GM21447 (cell line): Measurements from ENCODE around the gene PAK1.
"Not testable (repeated sequence)": the region's sequence is repeated elsewhere in the genome, so short reads cannot be mapped to it uniquely, and the experiment has no call there.

ENCODE experiments used
- ATAC-seq: cut with Tn5 transposase; IDR thresholded peaks from one replicate; pipeline ENCODE4 v1.9.1; 2021; ENCODE audit not compliant: unreplicated experiment

PAK1 gene

DNA sequence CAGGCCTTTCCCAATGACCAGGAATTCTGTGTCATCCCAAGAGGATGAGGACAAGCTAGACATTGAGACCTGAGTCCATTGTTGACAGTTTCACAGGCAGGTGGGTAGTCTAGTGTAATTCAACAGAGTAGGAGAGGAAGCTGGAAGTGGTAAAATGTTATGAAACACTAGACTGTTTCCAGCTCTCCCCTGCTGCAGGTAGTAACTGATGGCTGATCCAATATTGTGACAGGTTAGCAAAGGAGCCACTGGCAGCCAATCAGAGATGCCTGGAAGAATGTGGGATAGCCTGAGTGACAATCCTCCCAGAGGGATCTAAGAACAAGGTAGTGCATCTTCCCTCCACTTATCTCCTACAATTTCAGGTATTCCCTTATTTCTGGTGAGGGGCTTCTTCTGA lies 161.8 kb downstream of the PAK1 start:
- no peak for ATAC-seq

DNA sequence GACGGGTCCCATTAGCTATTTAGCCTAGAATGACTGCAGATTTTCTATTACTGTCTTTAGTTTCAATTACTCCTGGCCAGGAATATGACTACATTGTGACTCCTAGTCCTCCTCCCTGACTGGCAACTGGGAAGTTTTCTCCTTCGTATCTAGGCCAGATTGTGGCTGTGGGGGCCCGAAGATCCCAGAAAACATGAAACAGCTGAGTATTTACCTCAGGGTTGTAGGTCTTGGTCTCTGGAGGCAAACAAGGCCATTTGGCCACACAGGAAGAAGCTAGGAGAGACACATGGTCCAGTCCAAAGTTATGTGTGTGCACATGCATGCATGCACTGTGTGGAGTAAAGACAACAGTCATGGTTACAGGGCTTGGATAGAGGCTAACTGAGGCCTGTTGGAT lies 162.2 kb downstream of the PAK1 start:
- ATAC-seq = no peak

DNA sequence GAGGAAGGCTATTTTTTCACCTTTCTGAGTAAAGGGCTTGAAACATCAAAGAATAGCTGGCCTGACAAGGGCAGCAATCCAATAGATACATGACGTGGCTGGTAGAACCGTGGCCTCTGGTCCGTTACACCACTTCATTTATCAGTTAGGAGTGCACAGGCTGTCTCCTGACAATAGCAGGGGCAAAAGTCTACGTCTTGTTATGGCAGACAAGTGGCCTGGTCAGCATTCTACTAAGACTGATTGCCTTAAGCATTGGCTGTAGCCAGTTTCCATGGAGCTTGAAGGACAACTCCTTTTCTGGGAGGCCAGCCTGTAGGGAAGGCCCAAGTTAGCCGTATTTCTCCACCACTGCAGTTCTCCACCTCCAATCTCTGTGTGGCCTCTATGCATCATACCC lies 163.2 kb downstream of the PAK1 start:
- no peak for ATAC-seq

DNA sequence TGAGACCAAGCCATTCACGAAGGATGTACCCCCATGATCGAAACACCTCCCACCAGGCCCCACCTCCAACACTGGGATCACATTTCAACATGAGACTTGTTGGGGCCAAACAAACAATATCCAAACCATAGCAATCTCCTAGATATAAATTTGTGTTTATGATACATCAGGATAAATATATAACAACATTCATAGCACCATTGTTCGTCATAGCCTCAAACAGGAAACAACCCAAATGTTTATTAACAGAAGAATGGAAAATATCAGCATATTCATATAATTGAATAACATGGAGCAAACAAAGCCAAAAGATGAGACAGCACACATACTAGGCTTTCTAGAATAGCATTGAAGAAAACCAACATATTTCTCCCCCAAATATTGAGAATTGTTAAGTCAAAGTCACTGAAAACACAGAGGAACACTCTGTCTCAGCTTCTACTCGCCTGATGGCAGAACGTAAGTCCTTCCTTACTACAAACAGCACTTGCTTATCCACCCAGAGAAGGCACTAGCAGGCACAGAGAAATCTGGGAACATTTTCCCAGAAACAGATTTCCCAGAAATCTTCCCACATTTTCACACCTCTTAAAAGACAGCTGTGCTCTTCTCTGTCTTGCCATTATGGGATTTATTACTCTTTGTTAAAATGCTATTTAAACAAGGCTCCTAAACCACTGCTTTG lies 164.4 kb downstream of the PAK1 start:
- ATAC-seq = no peak

DNA sequence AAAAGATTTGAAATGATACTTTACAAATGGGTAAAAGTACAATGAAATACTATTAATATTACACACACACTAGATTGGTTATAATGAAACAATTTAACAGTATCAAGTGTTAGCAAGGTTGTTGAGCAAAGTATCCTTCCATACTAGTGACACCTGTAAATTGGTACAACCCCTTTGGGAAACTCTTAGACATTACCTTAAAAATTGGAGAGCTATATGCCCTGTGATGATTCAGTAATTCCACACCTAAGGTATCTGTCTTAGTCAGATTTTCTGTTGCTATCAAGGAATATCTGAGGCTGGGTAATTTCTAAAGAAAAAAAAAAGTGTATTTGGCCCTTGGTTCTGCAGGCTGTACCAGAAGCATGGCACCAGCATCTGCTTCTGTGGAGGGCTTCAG lies 165.1 kb downstream of the PAK1 start:
- no peak for ATAC-seq

DNA sequence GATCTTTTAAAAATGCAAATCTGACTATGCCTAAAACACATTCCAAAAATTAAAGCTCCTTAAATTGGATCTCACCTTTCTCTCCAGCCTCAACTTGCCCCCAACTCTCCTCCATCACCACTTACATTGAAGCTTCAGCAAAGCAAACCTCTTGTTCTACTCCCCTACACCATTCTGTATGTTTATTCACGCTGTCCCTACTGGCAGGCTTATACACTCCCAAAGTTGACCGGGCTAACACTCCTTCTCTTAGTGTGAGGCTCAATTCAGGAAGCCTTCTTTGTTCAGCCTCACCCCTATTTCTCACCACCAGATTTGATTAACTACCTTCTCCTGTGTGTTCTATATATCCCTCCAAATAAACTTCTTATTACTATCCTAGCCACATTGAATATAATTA lies 170.6 kb downstream of the PAK1 start:
- ATAC-seq = no peak

DNA sequence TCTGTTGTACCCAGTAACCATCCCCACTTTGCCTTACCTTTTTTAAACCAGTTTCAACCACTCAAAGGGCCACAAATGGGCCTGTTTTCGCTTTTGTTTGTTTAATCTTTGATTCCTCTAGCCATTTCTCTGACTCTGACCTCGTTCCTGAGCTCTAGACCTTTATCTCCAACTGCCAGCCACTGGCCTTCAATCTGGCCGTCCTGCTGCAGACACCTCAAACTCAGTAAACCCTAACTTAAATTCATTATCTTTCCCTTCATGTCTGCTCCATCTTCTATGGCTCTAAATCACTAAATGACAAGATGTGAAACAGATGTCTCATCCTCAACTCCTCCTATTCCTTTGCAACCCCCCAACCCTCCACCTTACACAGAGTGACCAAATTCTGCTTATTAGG lies 171.1 kb downstream of the PAK1 start:
- ATAC-seq = no peak

DNA sequence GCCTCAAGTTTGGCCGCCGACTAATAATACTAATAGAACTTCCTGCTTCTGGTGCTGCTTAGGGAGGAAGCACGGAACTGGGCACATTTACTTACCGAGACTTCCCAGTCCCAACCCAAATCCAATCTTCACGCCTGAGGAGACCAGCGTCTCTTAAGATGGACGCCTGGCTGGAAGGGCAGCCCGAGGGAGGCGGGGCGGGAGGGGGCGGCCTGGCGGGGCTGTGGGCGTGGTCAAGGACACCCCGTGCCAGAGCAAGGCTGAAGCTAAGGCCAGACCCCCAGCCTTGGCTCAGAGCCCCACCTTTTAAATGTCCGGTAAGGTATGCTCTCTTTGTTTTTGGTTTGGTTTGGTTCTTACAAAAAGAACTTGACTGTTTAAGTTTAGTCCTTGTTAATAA lies 172.4 kb downstream of the PAK1 start, which contains the start of gene GDPD4:
Gene GDPD4 (minus strand): TSS at position 177 of the 400 bp plus-strand sequence. CDS start 16,549 bp downstream, outside the sequence.
- no peak for ATAC-seq

DNA sequence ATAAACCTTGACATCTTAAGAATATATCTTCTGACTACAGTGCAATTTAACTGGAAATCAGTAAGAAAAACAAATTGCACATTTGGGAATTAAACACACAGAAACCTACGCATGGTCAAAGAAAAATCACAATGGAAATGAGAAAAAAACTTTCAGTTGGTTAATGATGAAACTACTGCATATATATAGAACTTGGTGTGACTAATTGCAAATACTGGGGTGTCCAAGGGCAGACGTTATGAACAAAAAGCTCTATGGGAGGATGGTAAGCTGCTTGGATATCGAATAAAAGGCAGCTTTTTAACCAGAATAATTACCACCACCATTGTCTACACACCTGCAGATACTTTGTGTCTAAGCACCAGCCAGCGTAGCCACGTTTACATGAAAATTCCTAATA lies 173.2 kb downstream of the PAK1 start:
- no peak for ATAC-seq

DNA sequence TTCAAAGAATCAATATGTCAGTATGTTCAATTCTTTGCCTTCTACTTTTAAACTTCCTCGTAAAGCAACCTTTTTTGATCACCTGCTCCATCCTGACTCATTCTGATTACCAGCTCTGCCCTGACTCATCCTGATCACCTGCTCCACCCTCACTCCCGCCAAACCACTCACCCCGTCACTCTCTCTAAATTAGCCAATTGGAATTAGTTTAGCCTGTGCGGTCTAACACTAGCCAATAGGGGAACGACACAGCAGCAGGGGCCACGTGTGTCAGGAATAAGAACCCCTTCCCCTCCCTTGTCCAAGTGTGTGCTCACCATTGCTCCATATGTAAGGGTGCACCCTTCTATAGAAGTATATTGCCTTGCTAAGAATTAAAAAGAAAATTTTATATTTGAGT lies 173.9 kb downstream of the PAK1 start:
- not testable (repeated sequence) for ATAC-seq

DNA sequence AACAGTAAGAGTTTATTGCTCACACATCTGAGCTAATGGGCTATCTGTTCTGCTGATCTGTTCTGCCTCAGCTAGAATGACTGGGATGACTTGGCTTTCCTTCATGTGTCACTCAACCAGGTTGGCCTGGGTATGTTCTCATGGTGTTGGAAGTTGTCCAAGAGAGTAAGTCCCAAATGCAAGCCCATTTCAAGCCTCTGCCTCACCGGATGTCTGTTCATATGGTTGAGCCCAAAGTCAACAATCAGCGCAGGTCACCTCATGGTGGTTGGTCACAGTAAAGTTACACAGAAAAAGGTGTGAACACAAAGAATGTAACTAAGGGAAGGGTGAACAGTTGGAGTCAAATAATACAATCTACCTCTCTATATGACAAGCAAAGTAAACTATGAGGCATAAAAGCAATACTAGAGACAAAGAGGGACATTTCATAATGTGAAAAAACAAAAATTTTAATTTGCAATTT lies 174.3 kb downstream of the PAK1 start:
- no peak for ATAC-seq

DNA sequence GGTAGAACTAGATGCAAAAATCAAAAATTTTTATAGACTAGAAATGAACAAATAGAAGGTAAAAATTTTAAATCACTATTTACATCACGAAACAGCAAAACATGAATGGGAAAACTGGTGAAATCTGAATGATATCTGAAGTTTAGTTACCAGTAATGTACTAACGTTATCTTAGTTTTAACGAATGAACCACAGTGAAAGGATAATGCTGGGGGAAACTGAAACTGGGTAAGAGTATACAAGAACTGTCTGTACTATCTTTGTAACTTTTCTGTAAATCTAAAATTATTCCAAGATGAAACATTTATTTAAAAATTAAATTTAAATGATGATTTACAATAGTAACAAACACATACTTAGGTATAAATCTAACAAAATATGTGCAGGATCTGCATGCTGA lies 179.9 kb downstream of the PAK1 start:
- no peak for ATAC-seq

DNA sequence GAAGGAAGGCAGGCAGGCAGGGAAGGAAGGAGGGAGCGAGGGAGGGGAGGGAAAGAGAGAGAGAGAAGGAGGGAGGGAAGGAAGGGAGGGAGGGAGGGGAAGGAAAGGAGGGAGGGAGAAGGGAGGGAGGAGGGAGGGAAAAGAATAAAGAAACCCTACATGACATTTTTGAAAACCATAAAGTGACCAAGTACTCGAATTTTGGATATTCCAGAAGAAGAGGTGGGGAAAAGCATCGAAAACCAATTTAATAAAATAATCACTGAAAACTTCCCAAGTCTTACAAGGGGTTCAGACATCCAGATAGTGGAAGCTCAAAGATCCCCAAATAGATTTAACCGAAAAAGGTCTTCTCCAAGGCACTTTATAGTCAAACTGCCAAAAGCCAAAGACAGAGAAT lies 184.2 kb downstream of the PAK1 start:
- no peak for ATAC-seq

DNA sequence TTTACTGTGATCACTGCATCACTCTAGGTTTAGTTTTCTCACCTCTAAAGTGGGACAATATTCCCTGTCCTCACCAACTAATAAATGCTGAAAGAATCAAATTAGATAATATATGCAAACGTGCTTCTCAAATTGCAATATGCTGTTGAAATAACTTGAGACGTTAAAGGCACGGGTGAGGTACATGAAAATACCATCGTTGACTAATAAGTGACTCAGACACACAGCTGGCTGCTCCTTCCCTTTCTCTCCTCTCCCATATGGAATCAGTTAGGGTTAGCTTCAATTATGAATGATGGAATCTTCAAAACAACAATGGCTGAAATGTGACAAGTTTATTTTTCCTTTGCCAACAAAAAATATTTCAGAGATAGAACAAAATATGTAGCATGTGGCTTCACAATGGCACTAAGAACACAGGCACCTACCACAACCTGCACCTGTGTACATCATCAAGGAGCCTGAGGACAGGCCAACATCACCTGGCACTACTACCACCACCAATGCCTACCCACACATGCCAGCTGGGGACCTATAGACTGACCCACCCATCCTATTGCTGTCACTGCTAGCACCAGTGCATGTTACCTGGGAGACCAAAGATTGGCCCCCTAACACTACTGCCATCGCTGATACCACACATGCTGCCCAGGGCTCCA lies 186.2 kb downstream of the PAK1 start:
- ATAC-seq = no peak

DNA sequence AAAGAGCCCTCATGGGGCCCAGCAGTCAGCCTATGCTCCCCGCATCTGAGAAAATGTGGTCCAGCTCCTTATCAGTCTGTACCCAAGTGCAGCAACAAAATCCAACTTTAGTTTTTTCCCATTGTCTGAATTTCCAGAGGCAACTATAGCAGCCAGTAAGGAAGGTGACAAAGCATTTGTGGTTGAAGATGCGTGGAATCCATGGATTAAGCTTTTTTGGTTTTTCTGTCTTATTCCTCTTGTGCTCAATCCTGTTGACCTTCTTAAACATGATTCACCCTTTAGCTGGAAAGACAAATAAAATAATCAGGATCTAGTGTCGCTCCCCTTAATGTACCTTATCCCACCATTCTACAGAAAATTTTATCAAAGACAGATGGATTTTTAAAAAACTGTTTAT lies 186.8 kb downstream of the PAK1 start:
- no peak for ATAC-seq

DNA sequence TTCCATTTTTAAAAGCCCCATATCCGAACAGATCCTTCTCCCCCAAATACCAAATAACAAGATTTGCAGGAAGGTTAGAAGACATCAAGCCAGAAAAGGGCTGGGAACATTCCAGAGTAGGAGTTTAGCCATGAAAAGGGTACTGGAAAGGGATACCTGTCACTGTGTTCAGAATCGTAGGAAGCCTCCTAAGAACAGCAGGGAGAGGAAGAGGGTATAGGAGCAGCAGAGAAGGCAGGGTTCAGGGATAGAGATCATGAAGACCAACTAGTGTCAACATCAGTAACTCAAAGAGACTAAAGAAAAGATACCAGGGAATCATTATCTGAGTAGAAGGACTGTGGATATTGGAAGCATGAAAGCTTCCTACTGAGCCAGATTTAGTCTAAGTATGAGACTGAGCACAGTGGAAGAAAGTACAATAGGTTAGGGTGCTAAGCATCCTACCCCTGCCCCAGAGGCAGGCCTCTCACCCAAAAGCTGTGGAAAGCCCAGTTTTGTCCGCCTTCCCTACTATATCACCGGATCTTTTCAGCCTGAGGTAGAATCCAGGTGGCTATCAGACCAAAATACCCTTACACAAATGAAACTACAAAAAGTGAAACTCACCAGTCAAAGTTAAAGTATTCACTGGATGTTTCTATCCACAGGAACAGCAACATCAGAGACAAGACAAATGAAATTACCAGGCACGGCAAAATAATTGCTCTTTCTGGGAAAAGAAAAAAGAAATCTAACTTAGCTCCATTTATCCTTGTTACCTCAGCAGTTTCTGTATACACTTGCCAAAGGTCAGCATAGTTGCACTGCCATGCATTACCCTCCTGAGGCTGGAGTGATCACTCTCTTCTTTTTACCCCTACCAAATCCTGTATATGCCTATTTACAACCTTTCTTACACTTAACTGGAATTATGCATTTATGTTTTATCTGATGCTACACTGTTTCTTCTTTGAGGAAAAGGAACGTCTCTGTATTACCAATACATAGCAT lies 189.1 kb downstream of the PAK1 start:
- no peak for ATAC-seq

DNA sequence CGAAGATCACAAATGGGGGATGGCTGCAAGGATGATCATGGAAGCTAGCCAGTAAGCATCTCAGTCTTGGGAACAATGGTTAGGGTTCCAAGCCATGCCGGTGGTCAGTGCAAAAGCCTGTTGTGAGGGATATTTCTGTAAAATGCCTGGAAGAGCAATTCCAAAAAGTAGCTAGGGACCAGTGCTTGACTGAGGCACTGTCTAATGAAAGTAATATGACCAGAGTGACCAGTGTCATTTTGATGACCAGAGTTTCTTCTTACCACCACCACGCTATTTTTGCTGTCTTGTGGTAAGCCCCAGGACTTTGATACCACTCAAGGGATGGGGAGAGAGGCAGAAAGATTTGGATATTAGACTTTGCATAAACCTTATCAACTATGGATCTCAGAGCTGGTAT lies 190.8 kb downstream of the PAK1 start:
- no peak for ATAC-seq

DNA sequence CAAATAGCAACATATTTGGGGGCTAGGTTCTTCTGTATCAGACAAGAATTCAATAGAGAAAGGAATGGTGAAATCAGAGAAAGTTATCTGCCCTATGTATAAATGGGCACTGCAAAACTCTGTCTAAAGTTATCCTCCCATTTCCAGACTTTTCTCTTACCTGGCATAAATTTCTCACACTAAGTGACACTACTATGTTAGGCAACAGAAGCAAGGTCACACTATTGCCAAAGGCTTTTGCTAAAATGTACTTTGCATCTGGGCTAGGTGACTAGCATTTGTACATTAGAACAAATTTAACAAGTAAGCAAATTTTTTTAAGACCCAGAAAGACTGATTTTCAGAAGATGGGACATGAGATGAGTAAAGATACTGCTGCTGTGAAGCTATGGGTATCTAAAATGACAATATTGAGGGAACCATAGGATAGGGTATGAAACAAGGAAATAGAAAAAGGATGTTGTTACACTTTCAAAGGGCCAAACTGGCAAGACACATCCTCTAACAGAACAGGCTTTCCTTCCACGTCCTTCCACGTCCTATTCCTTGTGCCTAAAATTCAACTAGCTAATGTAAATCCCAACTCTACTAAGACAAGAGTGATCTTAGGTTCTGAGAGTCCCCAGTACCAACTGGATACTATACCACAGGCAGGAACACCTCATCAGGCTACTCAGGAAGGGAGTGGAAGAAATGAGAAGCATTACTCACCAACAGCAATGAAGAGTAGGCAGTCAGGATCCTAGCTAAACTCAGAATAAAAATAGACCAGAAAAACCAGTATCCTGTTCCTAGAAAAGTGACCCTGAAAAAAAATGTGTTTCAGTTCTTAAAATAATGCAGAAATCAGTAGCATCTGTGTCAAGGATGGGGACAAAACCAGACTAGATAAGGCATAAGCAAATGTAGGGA lies 195.0 kb downstream of the PAK1 start:
- no peak for ATAC-seq

DNA sequence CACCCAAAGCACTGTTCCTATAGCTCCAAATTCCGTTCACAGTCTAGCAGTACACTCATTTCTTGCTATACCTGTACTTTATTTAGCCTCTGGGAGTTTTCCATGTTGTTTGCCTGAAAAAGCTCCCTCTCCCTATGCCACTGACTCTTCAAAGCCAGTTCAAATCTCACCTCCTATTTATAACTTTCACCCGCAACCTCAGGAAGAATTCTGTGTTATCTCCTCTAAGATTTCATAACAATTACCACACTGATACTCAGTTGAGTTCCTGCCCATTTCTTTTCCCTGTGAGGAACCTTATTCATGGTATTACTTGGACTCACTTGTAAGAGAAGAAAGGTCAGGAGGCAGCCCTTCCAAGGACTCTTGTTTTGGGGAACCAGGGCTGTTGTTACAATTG lies 197.6 kb downstream of the PAK1 start:
- ATAC-seq = no peak
